H9 (cell line): Measurements from ENCODE around the gene RIMBP2. TPM values are rescaled to one million over a fixed set of nuclear protein-coding genes. Genes with fewer than 3 reads are reported as not detected.

ENCODE experiments used
- DNase-seq: peaks from one replicate; pipeline ENCODE4 v3.0.0-alpha.2; 2017
- H2AFZ ChIP-seq: one replicate; pipeline ENCODE4 v1.6.1; 2013; ENCODE audit warnings: mild to moderate bottlenecking, low read length, control low read depth, moderate library complexity
- H2AK5ac ChIP-seq: 2 replicates; pipeline ENCODE4 v1.6.1; 2013; ENCODE audit warnings: low read length, control low read depth, mixed read lengths; ENCODE audit not compliant: insufficient read length
- H2BK120ac ChIP-seq: one replicate; pipeline ENCODE4 v1.6.1; 2013; ENCODE audit warnings: low read depth, mild to moderate bottlenecking, low read length, control low read depth, inconsistent platforms; ENCODE audit not compliant: poor library complexity, severe bottlenecking
- H2BK12ac ChIP-seq: 2 replicates; pipeline ENCODE4 v1.6.1; 2013; ENCODE audit warnings: low read length, control low read depth, mixed read lengths, low read depth; ENCODE audit not compliant: insufficient read length
- H2BK15ac ChIP-seq: 2 replicates; pipeline ENCODE4 v1.6.1; 2013; ENCODE audit warnings: low read depth, low read length, control low read depth
- H2BK20ac ChIP-seq: one replicate; pipeline ENCODE4 v1.6.1; 2013; ENCODE audit warnings: low read depth, mild to moderate bottlenecking, low read length, control low read depth, inconsistent platforms; ENCODE audit not compliant: poor library complexity, severe bottlenecking
- H2BK5ac ChIP-seq: 2 replicates; pipeline ENCODE4 v1.6.1; 2013; ENCODE audit warnings: low read length, control low read depth, mixed read lengths; ENCODE audit not compliant: insufficient read length
- H3K14ac ChIP-seq: 2 replicates; pipeline ENCODE4 v1.6.1; 2013; ENCODE audit warnings: low read length, control low read depth; ENCODE audit not compliant: insufficient read depth
- H3K18ac ChIP-seq: 2 replicates; pipeline ENCODE4 v1.6.1; 2013; ENCODE audit warnings: low read depth, mild to moderate bottlenecking, mixed read lengths, low read length, control low read depth; ENCODE audit not compliant: insufficient read length
- H3K23ac ChIP-seq: 2 replicates; pipeline ENCODE4 v1.6.1; 2013; ENCODE audit warnings: low read length, control low read depth, mixed read lengths, low read depth; ENCODE audit not compliant: insufficient read length
- H3K23me2 ChIP-seq: 2 replicates; pipeline ENCODE4 v1.6.1; 2013; ENCODE audit warnings: low read depth, mild to moderate bottlenecking, mixed read lengths, low read length, control low read depth; ENCODE audit not compliant: insufficient read length, poor library complexity, severe bottlenecking
- H3K27ac ChIP-seq: 2 replicates; pipeline ENCODE4 v1.5.1; 2013; ENCODE audit warnings: low read length, control low read depth, mixed read lengths, low read depth; ENCODE audit not compliant: insufficient read length
- H3K27me3 ChIP-seq: 2 replicates; pipeline ENCODE4 v1.6.1; 2013; ENCODE audit warnings: low read length, control low read depth, inconsistent platforms; ENCODE audit not compliant: insufficient read depth
- H3K4ac ChIP-seq: 2 replicates; pipeline ENCODE4 v1.6.1; 2013; ENCODE audit warnings: low read depth, mild to moderate bottlenecking, control low read depth, inconsistent platforms, low read length, moderate library complexity
- H3K4me1 ChIP-seq: 2 replicates; pipeline ENCODE4 v1.6.1; 2013; ENCODE audit warnings: low read length, control low read depth, inconsistent platforms; ENCODE audit not compliant: insufficient read depth
- H3K4me2 ChIP-seq: 2 replicates; pipeline ENCODE4 v1.6.1; 2013; ENCODE audit warnings: low read length, control low read depth, mixed read lengths; ENCODE audit not compliant: insufficient read length, insufficient read depth
- H3K56ac ChIP-seq: 2 replicates; pipeline ENCODE4 v1.6.1; 2013; ENCODE audit warnings: low read depth, mild to moderate bottlenecking, mixed read lengths, low read length, control low read depth; ENCODE audit not compliant: insufficient read length
- H3K79me1 ChIP-seq: 2 replicates; pipeline ENCODE4 v1.6.1; 2013; ENCODE audit warnings: low read depth, mild to moderate bottlenecking, moderate library complexity, low read length, control low read depth, inconsistent platforms; ENCODE audit not compliant: insufficient read depth, poor library complexity, severe bottlenecking
- H3K79me2 ChIP-seq: 2 replicates; pipeline ENCODE4 v1.6.1; 2013; ENCODE audit warnings: low read length, control low read depth, inconsistent platforms; ENCODE audit not compliant: insufficient read depth
- H3K9ac ChIP-seq: 2 replicates; pipeline ENCODE4 v1.6.1; 2013; ENCODE audit warnings: low read length, control low read depth, mixed read lengths; ENCODE audit not compliant: insufficient read length; ENCODE audit errors: extremely low read depth
- H3K9me3 ChIP-seq: one replicate; pipeline ENCODE4 v1.6.1; 2013; ENCODE audit warnings: low read depth, low read length, inconsistent platforms; ENCODE audit not compliant: control insufficient read depth
- H3T11ph ChIP-seq: one replicate; pipeline ENCODE4 v1.6.1; 2013; ENCODE audit warnings: mild to moderate bottlenecking, low read length, control low read depth, inconsistent platforms
- H4K20me1 ChIP-seq: one replicate; pipeline ENCODE4 v1.6.1; 2013; ENCODE audit not compliant: control insufficient read depth, insufficient read length, insufficient read depth
- H4K5ac ChIP-seq: 2 replicates; pipeline ENCODE4 v1.6.1; 2013; ENCODE audit warnings: low read depth, mild to moderate bottlenecking, mixed read lengths, low read length, control low read depth; ENCODE audit not compliant: insufficient read length
- H4K8ac ChIP-seq: replicated peaks from 2 replicates; pipeline ENCODE4 v1.6.1; 2013; ENCODE audit warnings: low read length, control low read depth, mixed read lengths, low read depth; ENCODE audit not compliant: insufficient read length
- H4K91ac ChIP-seq: 2 replicates; pipeline ENCODE4 v1.6.1; 2013; ENCODE audit warnings: low read depth, mild to moderate bottlenecking, moderate library complexity, mixed read lengths, low read length, control low read depth; ENCODE audit not compliant: insufficient read length
- H3K27ac Mint-ChIP-seq, 3 experiments: 2 replicates in 2 of 3; 3 replicates in 1 of 3; pipeline ENCODE4 v1.8.0; 2020 to 2021; ENCODE audit warnings: mixed read lengths in 3 of 3, mild to moderate bottlenecking in 1 of 3, moderate library complexity in 1 of 3
- H3K27me3 Mint-ChIP-seq: 2 replicates; pipeline ENCODE4 v1.8.0; 2021; ENCODE audit warnings: low read depth, mild to moderate bottlenecking, moderate library complexity, mixed read lengths
- H3K36me3 Mint-ChIP-seq, 3 experiments: 2 replicates in 2 of 3; 3 replicates in 1 of 3; pipeline ENCODE4 v1.8.0; 2020 to 2021; ENCODE audit warnings: low read depth in 3 of 3, mixed read lengths in 3 of 3; ENCODE audit not compliant: insufficient read depth in 1 of 3
- H3K4me1 Mint-ChIP-seq, 2 experiments: 2 replicates each; pipeline ENCODE4 v1.8.0; 2020; ENCODE audit warnings: mixed read lengths in 2 of 2
- H3K4me3 Mint-ChIP-seq, 2 experiments: 2 replicates in 1 of 2; 3 replicates in 1 of 2; pipeline ENCODE4 v1.8.0; 2020 to 2021; ENCODE audit warnings: mild to moderate bottlenecking in 2 of 2, mixed read lengths in 2 of 2, moderate library complexity in 1 of 2
- H3K9me3 Mint-ChIP-seq, 2 experiments: 2 replicates in 1 of 2; 3 replicates in 1 of 2; pipeline ENCODE4 v1.8.0; 2020; ENCODE audit warnings: mild to moderate bottlenecking in 2 of 2, mixed read lengths in 2 of 2, moderate library complexity in 1 of 2
- WGBS: extraction: QIAGEN DNeasy Blood & Tissue Kit; methylation state at CpG from one replicate; pipeline ENCODE4 v1.1.7; 2013; ENCODE audit warnings: missing lambda C conversion rate, low lambda C conversion rate, mixed read lengths; ENCODE audit not compliant: insufficient read length; ENCODE audit errors: extremely low coverage; 5-methylcytosine and 5-hydroxymethylcytosine counted together
- total RNA-seq: library from RNA; stranded (reverse); gene quantifications from 2 replicates; pipeline ENCODE4 v1.2.1, GENCODE V29; 2021
- TF ChIP-seq, protein P1 (sequence below): fragments of 200-600 bp; sonication (generic); conservative IDR thresholded peaks from 3 replicates; pipeline ENCODE4 v1.8.0; 2021; ENCODE audit warnings: antibody characterized with exemption, mild to moderate bottlenecking

RIMBP2 gene
- total RNA-seq, 1 experiment from 2014 or later, result 0.70 TPM

DNA sequence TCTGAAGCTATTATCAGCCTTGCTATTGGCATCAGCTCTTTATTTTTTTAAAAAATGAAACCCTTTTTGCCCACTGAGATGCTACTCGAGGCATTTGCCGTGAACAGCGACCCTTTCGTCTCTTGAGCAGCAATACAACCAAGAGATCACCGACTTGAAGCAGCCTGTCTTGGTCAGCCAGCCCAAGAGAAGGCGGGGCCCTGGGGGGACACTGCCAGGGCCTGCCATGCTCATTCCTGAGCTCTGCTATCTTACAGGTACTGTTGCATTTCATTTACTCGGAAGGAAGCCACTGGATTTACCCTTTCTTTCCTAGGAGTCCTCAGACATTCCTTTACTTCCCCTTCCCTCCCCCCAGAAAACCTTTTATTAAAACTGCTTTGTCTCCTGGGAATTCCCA lies 361.7 kb downstream of the RIMBP2 start:
- Histone ChIP-seq H3K23me2 (no peaks in the 10 kb centered on the region), H2BK5ac (no peak overlapping the region), H2BK12ac (no peak overlapping the region), H4K20me1 (no peaks in the 10 kb centered on the region), H3K4me2 (no peak overlapping the region), H2AK5ac (no peak overlapping the region), H3K9ac (no peak overlapping the region), H3K14ac (no peak overlapping the region), H3K27me3 (no peaks in the 10 kb centered on the region), H3K23ac (no peak overlapping the region), H3K56ac (no peak overlapping the region), H2BK15ac (no peak overlapping the region), H4K91ac (no peak overlapping the region), H3K4me1 (no peaks in the 10 kb centered on the region), H3K79me1 (no peaks in the 10 kb centered on the region), H3K27ac (no peak overlapping the region), H2AFZ (no peak overlapping the region), H3K79me2 (no peaks in the 10 kb centered on the region), H2BK120ac (no peak overlapping the region), H3K18ac (no peak overlapping the region), H4K5ac (no peak overlapping the region), H3K9me3 (no peaks in the 10 kb centered on the region), H2BK20ac (no peak overlapping the region), H4K8ac (no peak overlapping the region), H3K4ac (no peak overlapping the region), H3T11ph (no peak overlapping the region)
- Mint-ChIP-seq H3K36me3 (no peaks in the 10 kb centered on the region; a peak in 1 of 7 replicates), H3K27ac (no peak overlapping the region), H3K27me3 (peaks cover 38% of the 10 kb centered on the region), H3K4me1 (peaks cover 9 to 15% of the 10 kb centered on the region in 2 experiments; a peak in 3 of 4 replicates), H3K4me3 (no peak overlapping the region), H3K9me3 (no peaks in the 10 kb centered on the region)
- no peak for DNase-seq
- no CpG with 5 or more reads among the region's 7 CpGs for WGBS
- TF ChIP-seq, protein P1, sequence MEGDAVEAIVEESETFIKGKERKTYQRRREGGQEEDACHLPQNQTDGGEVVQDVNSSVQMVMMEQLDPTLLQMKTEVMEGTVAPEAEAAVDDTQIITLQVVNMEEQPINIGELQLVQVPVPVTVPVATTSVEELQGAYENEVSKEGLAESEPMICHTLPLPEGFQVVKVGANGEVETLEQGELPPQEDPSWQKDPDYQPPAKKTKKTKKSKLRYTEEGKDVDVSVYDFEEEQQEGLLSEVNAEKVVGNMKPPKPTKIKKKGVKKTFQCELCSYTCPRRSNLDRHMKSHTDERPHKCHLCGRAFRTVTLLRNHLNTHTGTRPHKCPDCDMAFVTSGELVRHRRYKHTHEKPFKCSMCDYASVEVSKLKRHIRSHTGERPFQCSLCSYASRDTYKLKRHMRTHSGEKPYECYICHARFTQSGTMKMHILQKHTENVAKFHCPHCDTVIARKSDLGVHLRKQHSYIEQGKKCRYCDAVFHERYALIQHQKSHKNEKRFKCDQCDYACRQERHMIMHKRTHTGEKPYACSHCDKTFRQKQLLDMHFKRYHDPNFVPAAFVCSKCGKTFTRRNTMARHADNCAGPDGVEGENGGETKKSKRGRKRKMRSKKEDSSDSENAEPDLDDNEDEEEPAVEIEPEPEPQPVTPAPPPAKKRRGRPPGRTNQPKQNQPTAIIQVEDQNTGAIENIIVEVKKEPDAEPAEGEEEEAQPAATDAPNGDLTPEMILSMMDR, result no peak
